ENCODE data around the gene MYOM1.
"Not testable (repeated sequence)": the region's sequence is repeated elsewhere in the genome, so short reads cannot be mapped to it uniquely, and the experiment has no call there.

Gene MYOM1

DNA sequence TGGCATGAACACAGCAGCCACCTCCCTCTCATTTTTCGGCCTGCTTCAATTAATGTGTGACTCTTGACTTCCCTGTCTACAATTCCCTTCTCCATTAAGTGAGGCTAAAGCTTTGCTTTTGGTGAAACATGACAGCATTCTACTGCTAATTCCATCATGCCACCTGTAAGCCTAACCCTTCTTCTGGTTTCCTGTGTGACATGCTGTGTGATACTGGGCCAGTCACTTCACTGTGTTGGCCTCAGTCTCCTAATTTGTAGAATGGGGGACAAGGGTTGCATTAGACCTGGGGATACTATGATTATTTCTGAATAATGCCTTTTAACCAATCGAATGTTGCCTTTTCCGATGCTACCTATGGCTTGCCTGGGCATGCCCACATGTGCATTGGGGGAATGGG, 146.4 kb downstream of the MYOM1 start:
- DNase-seq = not testable (repeated sequence)

DNA sequence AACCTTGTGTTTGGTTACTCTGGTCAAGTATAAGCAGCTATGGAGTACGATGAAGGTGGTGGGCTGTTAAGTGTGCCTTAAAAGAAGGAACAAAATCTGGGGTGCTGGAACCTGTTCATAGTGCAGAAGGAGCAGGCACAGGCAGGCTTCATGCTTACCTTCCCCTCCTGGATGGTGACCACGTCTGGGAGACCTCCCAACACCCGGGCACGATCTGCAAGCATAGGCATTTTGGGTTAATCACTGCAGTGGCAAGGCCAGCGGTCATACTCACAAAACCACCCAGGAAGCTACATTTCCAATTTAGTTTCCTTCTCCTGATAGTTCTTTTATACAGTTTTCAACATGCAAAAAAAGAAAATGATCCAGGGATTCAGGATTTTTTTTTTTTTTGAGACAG, 148.1 kb downstream of the MYOM1 start:
- DNase-seq = no peak

GRCh38 chr18:3069671-3070433, 149.9 kb downstream of the MYOM1 start:
- no peak for DNase-seq

DNA sequence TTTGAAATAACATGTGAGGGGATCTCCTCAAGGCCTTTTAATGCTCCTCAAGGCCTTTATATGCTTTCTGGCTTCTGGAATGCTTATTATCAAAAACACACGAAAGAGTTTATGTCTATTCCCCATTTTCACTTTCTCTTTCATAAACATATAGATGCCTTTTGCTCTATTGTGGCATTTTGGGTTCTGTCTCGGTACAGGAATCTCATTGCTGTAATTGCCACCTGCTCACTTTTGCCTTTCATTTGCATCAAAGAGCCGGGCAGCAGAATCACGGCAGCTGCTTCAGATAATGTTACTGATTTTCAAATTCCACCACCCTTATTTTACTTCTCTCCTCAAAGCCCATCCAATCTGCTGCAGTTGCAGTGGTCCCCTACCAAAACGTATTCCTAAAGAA, 152.0 kb downstream of the MYOM1 start:
- DNase-seq = no peak

DNA sequence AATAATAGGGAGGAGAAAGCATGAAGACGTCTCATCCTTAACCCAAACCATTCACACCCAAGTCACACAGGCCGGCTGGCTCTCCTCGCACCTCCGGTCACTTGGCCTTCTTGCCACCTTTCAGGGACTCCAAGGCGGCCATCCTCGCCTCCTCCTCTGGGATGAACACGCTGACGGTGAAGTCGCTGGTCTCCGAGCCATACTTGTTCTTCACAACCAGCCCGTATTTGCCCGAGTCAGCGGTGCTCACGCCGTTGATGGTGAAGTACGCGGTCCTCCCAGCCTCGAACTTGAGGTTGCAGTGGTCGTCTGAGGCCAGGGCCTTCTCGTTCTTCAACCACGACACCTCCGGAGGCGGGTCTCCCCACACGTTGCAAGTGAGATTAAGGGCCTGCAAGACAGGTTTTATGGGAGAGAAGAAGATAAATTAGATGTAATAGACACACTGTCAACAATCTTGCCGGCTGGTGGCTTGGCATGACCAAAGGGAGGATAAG, 152.6 kb downstream of the MYOM1 start:
- DNase-seq = no peak

GRCh38 chr18:3066341-3067110, 153.2 kb downstream of the MYOM1 start:
- DNase-seq = no peak

DNA sequence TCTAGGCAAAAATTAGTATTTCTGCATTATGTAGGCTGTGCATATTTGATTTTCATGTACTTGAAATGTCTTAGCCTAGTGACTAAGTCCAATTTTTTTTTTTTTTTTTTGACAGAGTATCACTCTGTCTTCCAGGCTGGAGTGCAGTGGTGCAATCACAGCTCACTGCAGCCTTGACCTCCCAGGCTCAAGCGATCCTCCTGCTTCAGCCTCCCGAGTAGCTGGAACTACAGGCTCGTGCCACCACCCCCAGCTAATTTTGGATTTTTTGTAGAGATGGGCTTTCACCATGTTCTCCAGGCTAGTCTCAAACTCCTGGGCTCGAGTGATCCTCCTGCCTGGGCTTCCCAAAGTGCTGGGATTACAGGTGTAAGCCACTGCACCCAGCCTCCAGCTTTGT, 156.0 kb downstream of the MYOM1 start:
- DNase-seq = not testable (repeated sequence)

GRCh38 chr18:3062798-3063680, 156.7 kb downstream of the MYOM1 start:
- peak; percentile 59 for DNase-seq

- DNase-seq = no peak
These were observed 158.0 kb downstream of the MYOM1 start for GRCh38 chr18:3061581-3062312.

DNA sequence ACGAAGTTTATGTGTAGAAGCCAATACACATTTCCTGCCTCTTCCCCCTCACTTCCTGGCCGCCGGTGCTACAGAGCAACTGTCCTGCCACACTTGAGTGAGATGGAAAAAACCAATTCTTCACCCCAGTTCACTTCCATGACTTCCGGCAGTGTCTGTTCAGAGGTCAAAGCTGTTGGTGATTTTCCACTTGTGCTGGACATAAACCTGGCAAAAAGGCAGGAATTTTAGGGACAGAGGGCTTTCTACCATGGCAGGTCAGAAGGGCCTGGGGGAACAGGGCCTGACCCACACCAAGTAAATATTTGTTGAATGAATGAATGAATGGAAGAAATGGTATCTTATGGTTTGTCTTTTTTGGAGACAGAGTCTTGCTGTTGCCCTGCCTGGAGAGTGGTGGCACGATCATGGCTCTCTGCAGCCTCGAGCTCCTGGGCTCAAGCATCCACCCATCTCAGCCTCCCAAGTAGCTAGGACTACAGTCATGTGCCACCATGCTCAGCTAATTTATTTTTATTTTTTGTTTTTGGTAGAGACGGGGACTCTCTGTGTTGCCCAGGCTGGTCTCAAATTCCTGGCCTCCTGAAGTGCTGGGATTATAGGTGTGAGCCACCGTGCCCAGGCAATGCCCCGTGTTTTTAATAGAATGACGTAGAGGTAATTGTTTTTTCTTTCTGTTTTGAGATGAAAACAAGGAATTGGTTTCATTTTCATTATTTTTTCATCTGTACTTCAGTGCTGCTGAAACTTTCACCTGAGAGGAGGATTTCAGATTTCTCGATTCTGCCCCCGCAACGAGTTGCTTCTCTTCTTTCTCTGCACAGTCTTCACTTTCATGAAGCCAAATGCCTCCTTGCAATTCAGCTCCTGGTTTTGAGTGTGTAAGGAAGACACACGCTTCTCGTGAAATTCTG, 158.8 kb downstream of the MYOM1 start:
- DNase-seq = peak; percentile 20

- DNase-seq = no peak
These were observed 160.5 kb downstream of the MYOM1 start for GRCh38 chr18:3059272-3059671.

DNA sequence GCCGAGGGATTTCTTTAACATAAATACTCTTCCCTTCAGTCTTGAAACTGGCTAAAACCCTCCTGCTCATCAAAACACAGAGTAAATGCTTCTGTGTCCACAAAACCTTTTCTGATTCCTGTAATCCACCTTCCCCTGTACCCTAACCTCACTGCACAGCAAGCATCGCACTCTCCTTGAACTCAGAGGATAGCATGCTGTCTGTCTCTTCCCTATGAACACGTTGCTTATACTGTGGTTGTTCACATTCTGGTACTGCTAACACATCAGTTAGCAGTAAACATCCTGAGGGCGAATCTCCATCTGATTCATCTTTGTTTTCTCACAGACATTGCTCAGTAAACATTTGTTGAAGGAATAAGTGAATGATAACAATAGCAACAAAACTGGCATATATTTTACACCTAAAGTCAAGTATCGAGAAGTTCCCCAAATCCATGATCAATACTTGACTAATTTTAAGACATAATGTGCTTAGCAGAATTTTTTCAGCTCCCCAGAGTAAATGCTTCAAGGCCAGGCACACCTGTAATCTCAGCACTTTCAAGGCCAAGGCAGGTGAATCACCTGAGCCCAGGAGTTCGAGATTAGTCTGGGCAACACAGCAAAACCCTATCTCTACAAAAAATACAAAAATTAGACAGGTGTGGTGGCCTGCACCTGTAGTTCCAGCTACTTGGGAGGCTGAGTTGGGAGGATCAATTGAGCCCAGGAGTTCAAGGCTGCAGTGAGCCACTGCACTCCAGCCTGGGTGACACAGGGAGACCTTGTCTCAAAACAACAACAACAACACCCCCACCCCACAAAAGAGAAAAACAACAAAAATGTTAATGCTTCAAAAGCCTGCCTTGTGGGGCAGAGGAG, 161.2 kb downstream of the MYOM1 start:
- DNase-seq = no peak

GRCh38 chr18:3057526-3057925, 162.2 kb downstream of the MYOM1 start:
- DNase-seq = no peak

DNA sequence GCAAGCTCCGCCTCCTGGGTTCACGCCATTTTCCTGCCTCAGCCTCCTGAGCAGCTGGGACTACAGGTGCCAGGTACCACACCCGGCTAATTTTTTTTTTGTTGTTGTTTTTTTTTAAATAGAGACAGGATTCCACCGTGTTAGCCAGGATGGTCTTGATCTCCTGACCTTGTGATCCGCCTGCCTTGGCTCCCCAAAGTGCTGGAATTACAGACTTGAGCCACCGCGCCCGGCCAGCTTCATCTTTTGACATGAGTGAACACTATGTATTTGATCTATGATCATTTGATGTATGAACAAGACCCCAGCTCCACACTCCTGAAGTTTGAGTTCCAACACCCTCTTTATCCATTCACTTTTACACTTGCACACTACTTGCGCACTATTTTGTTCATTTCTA, 163.5 kb downstream of the MYOM1 start:
- DNase-seq = no peak

DNA sequence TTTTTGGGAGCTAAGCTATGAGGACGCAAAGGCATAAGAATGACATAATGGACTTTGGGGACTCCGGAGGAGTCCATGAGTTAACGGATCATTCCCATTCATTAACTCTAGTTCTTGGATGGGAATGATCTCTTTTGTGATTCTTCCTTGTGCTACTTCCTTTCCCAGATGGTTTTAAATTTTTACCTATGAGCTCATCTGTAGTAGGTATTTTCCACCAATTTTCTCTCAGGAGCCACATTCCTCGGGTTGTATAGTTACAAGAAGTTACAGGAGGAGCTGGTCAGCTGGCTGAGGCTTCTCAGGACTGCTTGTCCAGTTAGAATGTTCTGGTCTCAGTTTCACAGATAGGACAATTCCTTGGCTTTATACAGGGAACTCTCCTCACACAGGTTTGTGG, 164.0 kb downstream of the MYOM1 start:
- DNase-seq = no peak

DNA sequence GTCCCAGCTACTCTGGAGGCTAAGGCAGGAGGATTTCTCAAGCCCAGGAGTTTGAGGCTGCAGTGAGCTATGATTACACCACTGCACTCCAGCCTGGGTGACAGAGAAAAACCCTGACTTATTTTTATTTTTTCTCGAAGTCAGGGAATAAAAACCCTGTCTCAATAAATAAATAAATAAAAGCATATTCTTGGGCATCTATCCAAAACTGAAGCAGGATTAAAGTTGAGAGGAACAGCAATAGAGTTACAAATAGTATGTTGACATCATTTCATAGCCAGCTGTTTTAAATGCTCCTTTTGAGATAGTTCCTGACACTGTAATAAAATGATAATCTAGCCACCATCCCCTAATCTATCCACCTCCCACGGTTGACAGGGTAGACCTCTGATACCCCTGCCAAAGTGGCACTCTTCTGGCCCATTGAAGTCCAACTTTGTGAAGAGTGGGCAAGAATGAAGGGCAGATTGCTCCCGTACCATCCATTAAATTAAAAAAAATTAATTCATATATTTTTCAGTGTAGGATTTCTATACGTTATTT, 164.5 kb downstream of the MYOM1 start:
- no peak for DNase-seq

DNA sequence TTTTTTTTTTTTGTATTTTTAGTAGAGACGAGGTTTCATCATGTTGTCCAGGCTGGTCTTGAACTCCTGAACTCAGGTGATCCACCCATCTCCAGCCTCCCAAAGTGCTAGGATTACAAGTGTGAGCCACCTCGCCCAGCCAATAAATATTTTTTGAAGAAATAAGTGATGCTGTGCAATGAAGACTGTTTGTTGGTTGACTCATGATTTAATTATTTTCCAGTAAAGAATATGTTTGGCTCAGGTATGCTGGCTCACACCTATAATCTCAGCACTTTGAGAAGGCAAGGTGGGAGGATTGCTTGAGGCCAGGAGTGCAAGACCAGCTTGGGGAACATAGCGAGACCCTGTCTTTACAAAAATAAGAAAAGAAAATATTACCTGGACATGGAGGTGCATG, 165.0 kb downstream of the MYOM1 start:
- DNase-seq = no peak

- DNase-seq = no peak
These were observed 165.6 kb downstream of the MYOM1 start for GRCh38 chr18:3054214-3054613.

- DNase-seq = no peak
These were observed 166.7 kb downstream of the MYOM1 start for GRCh38 chr18:3053081-3053480.

- DNase-seq = no peak
These were observed 167.4 kb downstream of the MYOM1 start for GRCh38 chr18:3052411-3052758.
